Measurements from ENCODE around the gene SDF2L1. TPM values are rescaled to one million over a fixed set of nuclear protein-coding genes. Genes with fewer than 3 reads are reported as not detected.

SDF2L1 gene
- total RNA-seq, 2 donors from 2014 or later, result 47.5 to 115 TPM

DNA sequence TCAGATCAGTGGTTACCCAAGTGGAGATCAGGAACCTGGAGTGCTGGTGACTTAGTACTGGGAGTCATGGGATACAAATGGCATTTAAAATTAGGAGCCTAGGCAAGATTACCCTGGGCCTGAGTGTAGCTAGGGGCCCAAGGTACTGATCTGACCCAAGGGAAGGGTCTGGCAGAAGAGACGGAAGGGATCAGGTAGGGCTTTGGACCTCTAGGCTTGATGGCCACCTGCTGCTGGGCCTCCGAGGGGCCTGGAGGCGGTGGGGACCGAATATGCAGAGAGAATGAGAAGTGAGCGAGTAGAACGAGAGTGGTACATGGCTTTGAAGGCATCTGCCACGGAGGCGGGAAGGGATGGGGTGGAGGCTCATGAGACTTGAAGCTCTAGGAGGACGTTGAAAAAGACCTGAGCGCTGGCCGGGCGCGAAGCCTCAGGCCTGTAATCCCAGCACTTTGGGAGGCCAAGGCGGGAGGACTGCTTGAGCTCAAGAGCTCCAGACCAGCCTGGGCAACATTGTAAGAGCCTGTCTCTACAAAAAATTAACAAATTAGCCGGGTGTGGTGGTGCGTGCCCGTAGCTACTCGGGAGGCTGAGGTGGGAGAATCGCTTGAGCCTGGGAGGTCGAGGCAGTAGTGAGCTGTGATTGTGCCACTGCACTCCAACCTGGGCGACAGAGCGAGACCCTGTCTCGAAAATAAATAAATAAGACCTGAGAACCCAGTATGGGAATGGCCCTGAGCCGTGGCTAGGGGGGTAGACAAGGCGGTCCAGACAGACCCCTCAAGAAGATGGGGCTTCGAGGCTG, 23.1 kb downstream of the SDF2L1 start:
- no peak for TF ChIP-seq CTCF (IDR thresholded peaks at IDR 0.05)
- TF ChIP-seq POLR2A (IDR thresholded peaks at IDR 0.05), result no peak
- no peaks in the 10 kb centered on the region for H3K36me3 ChIP-seq (replicated peaks in 1 of 2; ENCODE audit: insufficient read depth in 1 of 2, low read depth in 2 of 2)
- H3K9me3 ChIP-seq, result no peaks in the 10 kb centered on the region
- intact Hi-C loops (cut with DNase I), result no loop called here
- no peaks in the 10 kb centered on the region for H3K27me3 ChIP-seq
- WGBS, 2 donors, result 69 to 71% methylated on average over 25 to 26 of the region's 26 CpGs
- H3K27ac ChIP-seq, result peak overlapping the region; percentile 87 to 95 (median 92)
- H3K4me3 ChIP-seq, result peak overlapping the region in 1 of 2 donors; percentile 40
- no peak for DNase-seq
- no peak for ATAC-seq
- H3K4me1 ChIP-seq, result peaks cover 23% of the 10 kb centered on the region

GRCh38 chr22:21666786-21667185, 24.7 kb downstream of the SDF2L1 start:
- 35 to 48% methylated on average over 16 of the region's 16 CpGs for WGBS, 2 donors
- peak overlapping the region; percentile 87 to 95 (median 92) for H3K27ac ChIP-seq
- ATAC-seq, result no peak

DNA sequence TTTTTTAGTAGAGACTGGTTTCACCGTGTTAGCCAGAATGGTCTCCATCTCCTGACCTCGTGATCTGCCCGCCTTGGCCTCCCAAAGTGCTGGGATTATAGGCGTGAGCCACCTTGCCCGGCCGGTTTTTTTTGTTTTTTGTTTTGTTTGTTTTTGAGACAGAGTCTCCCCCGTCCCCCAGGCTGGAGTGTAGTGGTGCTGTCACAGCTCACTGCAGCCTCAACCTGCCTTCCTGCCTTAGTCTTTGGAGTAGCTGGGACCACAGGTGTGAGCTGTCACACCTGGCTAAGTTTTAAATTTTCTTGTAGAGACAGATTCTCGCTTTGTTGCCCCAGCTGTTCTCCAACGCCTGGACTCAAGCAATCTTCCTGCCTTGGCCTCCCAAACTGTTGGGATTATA, 26.9 kb downstream of the SDF2L1 start:
- Histone ChIP-seq H3K4me1 (peaks cover 23% of the 10 kb centered on the region), H3K4me3 (no peak overlapping the region), H3K36me3 (replicated peaks in 1 of 2; ENCODE audit: insufficient read depth in 1 of 2, low read depth in 2 of 2) (peaks cover 9 to 17% of the 10 kb centered on the region in 2 donors), H3K9me3 (no peaks in the 10 kb centered on the region), H3K27ac (no peak overlapping the region), H3K27me3 (no peaks in the 10 kb centered on the region)
- intact Hi-C loops (cut with DNase I), result no loop called here
- 19 to 24% methylated on average over 7 to 9 of the region's 9 CpGs for WGBS, 2 donors
- no peak for ATAC-seq
- TF ChIP-seq POLR2A (IDR thresholded peaks at IDR 0.05) (no peak), CTCF (IDR thresholded peaks at IDR 0.05) (no peak)
- DNase-seq, result peak in 1 of 4 donors; percentile 48

More at GRCh38 chr22:21666786-21667185, 24.7 kb downstream of the SDF2L1 start:
- Histone ChIP-seq H3K4me3 (peak overlapping the region; percentile 40 to 74), H3K36me3 (replicated peaks in 1 of 2; ENCODE audit: insufficient read depth in 1 of 2, low read depth in 2 of 2) (peaks cover 0 to 5% of the 10 kb centered on the region in 2 donors), H3K9me3 (no peaks in the 10 kb centered on the region), H3K27me3 (no peaks in the 10 kb centered on the region), H3K4me1 (peaks cover 23% of the 10 kb centered on the region)
- TF ChIP-seq POLR2A (IDR thresholded peaks at IDR 0.05), result no peak
- no peak for TF ChIP-seq CTCF (IDR thresholded peaks at IDR 0.05)
- no peak for DNase-seq
- intact Hi-C loops (cut with DNase I), result no loop called here

DNA sequence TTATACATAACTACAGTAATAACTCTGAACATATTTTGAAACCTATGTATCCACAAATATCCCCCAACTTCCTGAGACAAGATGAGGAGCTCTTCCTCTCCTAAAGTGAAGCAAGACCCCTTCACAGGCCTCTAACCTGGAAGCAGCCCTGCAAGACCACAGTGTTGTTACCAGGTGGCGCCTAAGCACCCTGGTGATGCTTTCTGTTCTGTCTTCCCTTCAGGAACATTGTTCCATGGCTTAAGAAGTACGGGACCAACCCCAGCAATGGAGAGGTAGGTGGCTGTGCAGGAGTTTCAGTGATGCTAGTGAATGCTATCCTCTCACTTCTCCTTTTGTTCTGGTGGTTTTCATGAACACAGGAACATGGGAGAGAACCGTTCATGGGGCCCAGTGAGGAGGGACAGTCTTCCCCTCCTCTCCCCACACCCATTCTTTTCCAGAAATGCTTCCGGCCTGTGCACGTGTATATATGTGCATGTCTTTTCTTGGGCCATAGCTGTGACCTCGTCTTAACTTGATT, 30.1 kb downstream of the SDF2L1 start:
- no peaks in the 10 kb centered on the region for H3K9me3 ChIP-seq
- H3K27ac ChIP-seq, result no peak overlapping the region
- H3K4me1 ChIP-seq, result peaks cover 10% of the 10 kb centered on the region
- intact Hi-C loops (cut with DNase I), result no loop called here
- H3K27me3 ChIP-seq, result no peaks in the 10 kb centered on the region
- TF ChIP-seq CTCF (IDR thresholded peaks at IDR 0.05) (no peak), POLR2A (IDR thresholded peaks at IDR 0.05) (no peak)
- 77 to 84% methylated on average over 5 to 6 of the region's 6 CpGs for WGBS, 2 donors
- no peak for DNase-seq
- H3K36me3 ChIP-seq (replicated peaks in 1 of 2; ENCODE audit: insufficient read depth in 1 of 2, low read depth in 2 of 2), result peaks cover 14 to 32% of the 10 kb centered on the region in 2 donors
- no peak overlapping the region for H3K4me3 ChIP-seq
- no peak for ATAC-seq

Data from body of pancreas (tissue), 4 donors.